Right lobe of liver (tissue), 6 donors: ENCODE data around the gene GRID1. TPM values are rescaled to one million over a fixed set of nuclear protein-coding genes. Genes with fewer than 3 reads are reported as not detected.

ENCODE experiments used
- ATAC-seq, 4 donors: fragments of 200-7000 bp; cut with Tn5 transposase; one replicate each; pipeline ENCODE4 v1.9.1; 2020; ENCODE audit warnings: mild to moderate bottlenecking in 4 of 4, moderate library complexity in 4 of 4
- DNase-seq, 3 donors: peaks; one replicate each; pipeline ENCODE4 v3.0.0-alpha.2; 2020
- H3K27ac ChIP-seq, 3 donors: fragments of 200-600 bp; one replicate each; pipeline ENCODE4 v1.8.0; 2022
- H3K27me3 ChIP-seq, 2 donors: fragments of 200-600 bp; one replicate each; pipeline ENCODE4 v1.8.0; 2022
- H3K36me3 ChIP-seq, 4 donors: fragments of 200-600 bp; sonication (generic) in 1 of 4; one replicate each; pipeline versions ENCODE4 v1.5.1 to v1.8.0; 2017 to 2022; ENCODE audit warnings: control low read depth in 1 of 4
- H3K4me1 ChIP-seq, 4 donors: fragments of 200-600 bp; sonication (generic) in 1 of 4; one replicate each; pipeline versions ENCODE4 v1.5.1 to v1.8.0; 2017 to 2022; ENCODE audit warnings: control low read depth in 1 of 4
- H3K4me3 ChIP-seq, 3 donors: fragments of 200-600 bp; one replicate each; pipeline ENCODE4 v1.8.0; 2022
- H3K9me3 ChIP-seq, 4 donors: fragments of 200-600 bp; sonication (generic) in 1 of 4; one replicate each; pipeline versions ENCODE4 v1.5.1 to v1.8.0; 2017 to 2022; ENCODE audit warnings: control low read depth in 1 of 4
- POLR2A ChIP-seq: fragments of 450-650 bp; IDR thresholded peaks from one replicate; pipeline ENCODE4 v1.6.1; 2017; ENCODE audit warnings: antibody characterized with exemption, mild to moderate bottlenecking
- WGBS: methylation state at CpG from one replicate; pipeline ENCODE4 v1.1.6; 2018; ENCODE audit warnings: low coverage, low lambda C conversion rate; ENCODE audit not compliant: insufficient coverage; ENCODE audit errors: missing lambda C conversion rate; 5-methylcytosine and 5-hydroxymethylcytosine counted together
- intact Hi-C, 2 donors: fragments of 100-400 bp; cut with DNase I; formaldehyde crosslinking; loops; one replicate each; pipeline versions ENCODE4 v1.11.2 to v1.14.1; 2022
- total RNA-seq, 6 experiments: library from RNA; depleted of rRNA in 2 of 6; stranded (reverse); fragments of >200 nt in 2 of 6; fragmentation: NEBNext Ultra II Directional in 3 of 6; extraction: Animal tissue kit (Norgen Biotek cat#: 25700) in 3 of 6; gene quantifications; one replicate each; pipeline versions ENCODE4 v1.1.0 to v1.2.4, GENCODE V29; 2016 to 2023
- TF ChIP-seq, protein P1 (sequence below), 4 donors: fragments of 200-600 bp in 3 of 4; fragments of 450-650 bp in 1 of 4; IDR thresholded peaks; one replicate each; pipeline versions ENCODE4 v1.5.1 to v1.8.0; 2016 to 2022; ENCODE audit warnings: antibody characterized with exemption in 4 of 4, mild to moderate bottlenecking in 2 of 4
- donor health status: DM: no; HTN: yes; CAD: no.
- donor health status: DM: no; HTN: no; CAD: no.
- donor health status: DM: no; HTN: no; CAD: no.
- donor health status: DM: no; HTN: yes; CAD: no.
- donor health status: DM: no; HTN: yes; CAD: no.

The GRID1 gene
- total RNA-seq, 6 experiments from 2014 or later, result 0.05 to 1.9 (median 0.81) TPM

DNA sequence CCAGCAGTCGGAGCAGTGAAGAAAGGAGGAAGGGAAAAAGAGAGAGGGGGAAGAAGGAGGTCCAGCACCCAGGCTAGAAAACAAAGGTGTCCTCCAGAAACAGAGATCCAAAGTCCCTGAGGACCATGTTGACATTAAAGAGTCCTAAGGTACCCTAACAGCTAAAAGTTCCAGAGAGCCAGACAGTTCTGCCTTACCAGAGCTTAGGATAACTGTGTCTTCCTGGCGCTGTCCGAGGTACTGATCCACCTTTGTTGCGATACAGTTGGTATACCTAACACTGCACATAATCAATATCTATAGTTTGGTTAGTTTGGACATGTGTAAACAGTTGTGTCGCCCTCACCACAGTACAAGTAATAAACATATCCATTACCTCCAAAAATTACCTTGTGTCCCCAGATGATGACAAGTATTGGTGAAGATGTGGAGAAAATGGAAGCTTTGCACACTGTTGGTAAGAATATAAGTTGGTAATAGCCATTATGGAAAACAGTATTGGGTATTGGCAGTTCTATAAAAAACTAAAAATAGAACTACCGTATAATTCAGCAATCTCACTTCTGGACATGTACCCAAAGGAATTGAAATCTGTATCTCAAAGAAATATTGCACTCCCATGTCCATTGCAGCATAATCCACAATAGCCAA lies 59.8 kb downstream of the GRID1 start:
- TF ChIP-seq, protein P1, sequence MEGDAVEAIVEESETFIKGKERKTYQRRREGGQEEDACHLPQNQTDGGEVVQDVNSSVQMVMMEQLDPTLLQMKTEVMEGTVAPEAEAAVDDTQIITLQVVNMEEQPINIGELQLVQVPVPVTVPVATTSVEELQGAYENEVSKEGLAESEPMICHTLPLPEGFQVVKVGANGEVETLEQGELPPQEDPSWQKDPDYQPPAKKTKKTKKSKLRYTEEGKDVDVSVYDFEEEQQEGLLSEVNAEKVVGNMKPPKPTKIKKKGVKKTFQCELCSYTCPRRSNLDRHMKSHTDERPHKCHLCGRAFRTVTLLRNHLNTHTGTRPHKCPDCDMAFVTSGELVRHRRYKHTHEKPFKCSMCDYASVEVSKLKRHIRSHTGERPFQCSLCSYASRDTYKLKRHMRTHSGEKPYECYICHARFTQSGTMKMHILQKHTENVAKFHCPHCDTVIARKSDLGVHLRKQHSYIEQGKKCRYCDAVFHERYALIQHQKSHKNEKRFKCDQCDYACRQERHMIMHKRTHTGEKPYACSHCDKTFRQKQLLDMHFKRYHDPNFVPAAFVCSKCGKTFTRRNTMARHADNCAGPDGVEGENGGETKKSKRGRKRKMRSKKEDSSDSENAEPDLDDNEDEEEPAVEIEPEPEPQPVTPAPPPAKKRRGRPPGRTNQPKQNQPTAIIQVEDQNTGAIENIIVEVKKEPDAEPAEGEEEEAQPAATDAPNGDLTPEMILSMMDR (IDR thresholded peaks at IDR 0.05), result no peak
- no peak for TF ChIP-seq POLR2A
- Histone ChIP-seq H3K4me1 (no peaks in the 10 kb centered on the region), H3K4me3 (no peak overlapping the region), H3K36me3 (no peaks in the 10 kb centered on the region), H3K27me3 (no peaks in the 10 kb centered on the region), H3K27ac (no peak overlapping the region), H3K9me3 (no peaks in the 10 kb centered on the region)
- ATAC-seq (no peak), DNase-seq (peak in 1 of 3 donors; percentile 44)
- 10% methylated on average over 6 of the region's 6 CpGs for WGBS
- intact Hi-C loops, result no loop called here

DNA sequence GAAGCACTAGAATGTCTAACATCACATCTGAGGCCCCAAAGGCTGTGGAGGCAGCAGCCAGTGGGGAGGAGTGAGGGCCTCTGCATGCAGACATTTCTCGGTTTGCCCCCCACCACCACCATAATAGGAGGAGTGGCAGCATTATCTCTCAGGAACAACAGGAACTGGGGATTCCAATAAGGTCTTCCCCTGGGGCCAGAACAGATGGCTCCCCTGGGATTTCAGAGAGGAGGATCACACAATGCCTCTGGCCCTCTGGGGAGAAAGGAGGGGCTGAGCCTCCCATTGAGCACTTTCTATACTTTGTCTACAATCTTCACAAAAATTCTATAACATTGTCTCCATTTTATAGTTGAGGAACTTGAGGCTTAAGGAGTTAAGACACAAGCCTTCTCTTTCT lies 61.1 kb downstream of the GRID1 start:
- Histone ChIP-seq H3K4me1 (no peaks in the 10 kb centered on the region), H3K36me3 (no peaks in the 10 kb centered on the region), H3K27ac (no peak overlapping the region), H3K27me3 (no peaks in the 10 kb centered on the region), H3K4me3 (no peak overlapping the region), H3K9me3 (no peaks in the 10 kb centered on the region)
- no peak for ATAC-seq
- peak in 1 of 3 donors; percentile 4 for DNase-seq
- 10% methylated on average over 1 of the region's 1 CpG for WGBS
- intact Hi-C loops, result no loop called here
- TF ChIP-seq, protein P1 (IDR thresholded peaks at IDR 0.05), result no peak

DNA sequence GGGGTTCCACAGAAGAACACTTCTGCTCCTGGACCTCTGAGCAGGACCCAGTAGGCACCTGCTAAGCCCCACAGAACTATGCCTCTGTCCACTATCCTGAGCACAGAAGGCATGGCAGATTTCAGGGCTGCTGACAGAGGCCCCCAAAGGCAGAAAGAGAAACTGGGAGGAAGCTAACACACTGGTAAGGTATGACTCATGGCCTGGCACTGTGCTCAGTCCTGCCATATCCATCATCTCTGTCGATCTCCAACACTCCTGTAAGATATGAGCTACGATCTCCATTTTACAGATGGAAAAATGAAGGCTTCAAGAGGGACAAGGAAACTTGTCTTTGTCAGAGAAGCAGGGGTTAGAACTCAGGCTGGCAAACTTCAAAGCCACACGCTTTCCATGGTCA lies 62.2 kb downstream of the GRID1 start:
- Histone ChIP-seq H3K27me3 (no peaks in the 10 kb centered on the region), H3K9me3 (no peaks in the 10 kb centered on the region), H3K36me3 (no peaks in the 10 kb centered on the region), H3K4me1 (no peaks in the 10 kb centered on the region), H3K27ac (no peak overlapping the region), H3K4me3 (no peak overlapping the region)
- WGBS, result 67% methylated on average over 2 of the region's 3 CpGs
- intact Hi-C loops, result no loop called here
- ATAC-seq (no peak), DNase-seq (no peak)
- TF ChIP-seq, protein P1 (IDR thresholded peaks at IDR 0.05), result no peak
- no peak for TF ChIP-seq POLR2A

DNA sequence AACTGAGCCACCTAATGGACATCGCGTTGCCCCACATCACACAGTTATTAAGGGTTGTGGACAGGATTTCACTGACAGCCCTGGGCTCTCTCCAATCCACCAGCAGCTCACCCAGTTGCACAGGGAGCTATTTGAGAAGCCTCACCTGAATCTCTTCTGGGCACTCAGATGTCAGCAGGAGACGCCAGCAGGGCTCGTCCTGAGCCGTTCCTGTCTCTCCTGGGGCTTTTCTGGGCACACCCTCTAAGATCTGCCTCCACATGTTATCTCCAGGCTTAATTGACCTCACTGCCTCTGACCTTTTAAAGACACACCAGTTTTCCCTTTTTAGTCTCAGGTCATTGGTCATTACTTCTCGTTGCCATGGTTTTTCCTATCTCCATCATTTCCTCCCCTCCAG lies 63.0 kb downstream of the GRID1 start:
- H3K36me3 ChIP-seq, result no peaks in the 10 kb centered on the region
- H3K4me1 ChIP-seq, result no peaks in the 10 kb centered on the region
- TF ChIP-seq, protein P1 (IDR thresholded peaks at IDR 0.05), result no peak
- TF ChIP-seq POLR2A, result no peak
- DNase-seq (peak in 1 of 3 donors; percentile 5), ATAC-seq (no peak)
- WGBS, result 47% methylated on average over 3 of the region's 6 CpGs
- no peaks in the 10 kb centered on the region for H3K27me3 ChIP-seq
- H3K27ac ChIP-seq, result no peak overlapping the region
- intact Hi-C loops, result no loop called here
- no peak overlapping the region for H3K4me3 ChIP-seq
- H3K9me3 ChIP-seq, result no peaks in the 10 kb centered on the region

DNA sequence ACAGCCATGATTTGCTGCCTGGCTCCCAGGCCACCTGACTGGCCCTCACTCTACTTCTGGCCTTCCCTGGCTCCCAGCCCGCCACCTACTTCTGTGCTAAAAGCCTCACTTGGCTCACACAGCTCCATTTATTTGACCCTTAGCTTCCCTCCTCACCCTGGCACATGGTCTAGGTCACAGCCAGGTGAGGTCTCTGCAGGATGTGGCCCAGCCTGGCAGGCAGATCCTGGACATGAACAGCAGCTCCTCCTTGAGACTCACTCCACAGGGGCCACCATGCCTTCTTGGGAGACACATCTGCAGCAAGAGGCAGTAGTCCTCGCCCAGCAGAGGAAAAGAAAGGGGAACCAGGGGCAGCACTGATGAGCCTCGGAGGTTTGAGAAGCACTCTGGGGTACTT lies 64.6 kb downstream of the GRID1 start:
- intact Hi-C loops, result no loop called here
- Histone ChIP-seq H3K4me3 (no peak overlapping the region), H3K27me3 (no peaks in the 10 kb centered on the region), H3K36me3 (no peaks in the 10 kb centered on the region), H3K4me1 (no peaks in the 10 kb centered on the region), H3K9me3 (no peaks in the 10 kb centered on the region), H3K27ac (no peak overlapping the region)
- DNase-seq (peak in 1 of 3 donors; percentile 16), ATAC-seq (no peak)
- TF ChIP-seq POLR2A, result no peak
- TF ChIP-seq, protein P1 (IDR thresholded peaks at IDR 0.05), result no peak
- WGBS, result 18% methylated on average over 2 of the region's 3 CpGs
